ENCODE data around the gene CHN2.

The CHN2 gene

DNA sequence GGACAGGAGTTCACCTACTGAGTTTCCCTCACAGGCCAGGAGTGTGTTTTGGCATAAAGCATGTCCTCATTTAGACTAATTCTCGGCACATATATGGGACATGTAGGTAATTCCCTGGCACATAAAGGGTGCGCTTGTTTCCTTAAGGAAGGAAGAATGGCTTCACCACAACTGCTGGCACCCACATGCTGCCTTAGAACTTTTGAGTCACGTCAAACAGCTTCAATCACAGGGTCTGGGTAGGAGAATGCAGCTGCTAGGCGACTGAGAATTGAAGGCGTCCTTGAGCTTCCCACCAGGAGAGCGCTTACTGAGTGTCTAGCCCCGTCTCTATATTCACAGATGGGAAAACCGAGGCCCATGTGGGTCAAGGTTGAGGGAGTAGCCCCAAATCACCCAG, 146.1 kb downstream of the CHN2 start:
- no peak for DNase-seq

DNA sequence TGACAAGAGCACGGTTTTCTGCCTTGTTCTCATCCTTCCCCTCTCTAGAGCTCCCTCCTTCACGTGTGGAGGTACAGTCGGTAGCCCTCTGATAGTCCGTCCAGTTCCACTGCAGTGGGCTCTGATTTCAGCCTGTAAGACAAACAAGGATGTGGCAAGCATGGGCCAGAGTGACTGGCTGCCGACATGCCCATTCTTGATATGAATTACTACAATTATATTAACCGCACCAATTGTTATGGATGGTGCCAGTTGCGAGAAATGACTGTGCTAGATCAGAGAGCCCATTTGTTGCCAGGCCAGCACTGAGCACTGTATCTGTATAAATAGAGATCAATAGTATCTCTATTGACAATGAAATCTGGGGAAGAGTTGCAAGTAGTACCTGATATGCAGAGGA, 146.6 kb downstream of the CHN2 start:
- DNase-seq, result peak; percentile 25

DNA sequence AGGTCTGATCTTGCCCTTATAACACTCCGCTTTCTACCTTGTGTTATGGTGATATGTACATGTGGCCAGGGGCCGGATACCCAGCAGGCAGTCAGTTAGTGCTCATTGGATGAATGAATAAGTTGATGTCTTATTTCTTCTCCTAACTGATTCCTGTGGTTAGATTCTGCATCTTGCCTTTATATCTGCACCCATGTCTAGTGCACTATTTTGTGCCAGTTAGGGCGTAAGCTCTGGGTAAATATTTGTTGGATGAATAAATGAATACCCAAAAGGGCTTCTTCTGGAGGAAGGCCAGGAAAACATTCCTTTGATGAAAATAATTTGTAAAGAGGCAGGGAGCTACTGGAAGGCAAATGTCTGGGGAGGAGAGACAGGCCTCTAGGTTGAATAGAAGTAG, 148.2 kb downstream of the CHN2 start:
- DNase-seq, result no peak

DNA sequence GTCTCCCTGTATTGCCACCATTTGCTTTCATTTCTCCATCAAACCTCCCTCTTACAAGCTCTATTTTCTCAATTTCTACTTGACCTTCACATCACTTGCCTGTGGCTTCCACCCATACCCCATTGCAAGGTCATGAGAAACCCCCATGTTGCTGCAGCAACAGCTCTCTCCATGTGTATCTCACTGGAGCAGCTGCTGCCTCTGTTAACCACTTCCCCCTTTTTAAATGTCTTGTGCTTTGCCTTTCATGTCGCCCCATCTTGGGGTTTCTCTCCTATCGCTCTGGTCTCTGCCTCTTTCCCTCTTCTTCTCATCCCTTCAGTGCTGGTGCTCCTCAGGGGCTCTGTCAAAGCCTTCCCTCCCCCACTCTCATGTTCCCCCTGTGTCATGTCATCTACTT, 148.8 kb downstream of the CHN2 start:
- no peak for DNase-seq

DNA sequence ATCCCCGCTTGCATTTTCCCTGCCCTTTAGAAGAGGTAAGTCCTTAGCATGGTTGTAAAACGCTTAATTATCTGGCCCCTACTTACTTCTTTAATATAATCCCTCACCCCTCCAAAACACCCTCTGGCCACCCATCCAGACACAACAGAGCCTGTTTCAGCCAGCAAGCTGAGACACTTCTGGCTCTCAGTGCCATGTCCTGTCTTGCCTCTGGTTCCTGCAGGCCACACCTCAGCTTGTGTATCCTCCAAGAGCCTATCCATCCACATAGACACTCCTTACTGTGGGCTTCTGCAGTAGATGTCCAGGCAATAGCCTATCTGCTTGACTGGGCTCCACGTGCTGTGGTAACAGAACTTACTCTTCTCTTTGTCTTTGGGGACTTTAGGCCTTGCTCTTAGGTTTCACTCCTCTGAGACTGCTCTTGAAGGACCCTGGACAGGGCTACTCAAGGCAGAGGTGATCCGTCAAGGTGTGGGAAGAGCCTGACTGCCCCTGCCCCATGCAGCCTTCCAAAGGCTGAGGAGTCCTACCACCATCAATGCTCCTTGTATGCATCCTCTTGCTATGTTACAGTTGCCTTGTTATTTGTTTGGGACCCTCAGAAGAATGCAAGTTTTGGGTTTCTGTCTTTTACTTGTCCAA, 149.9 kb downstream of the CHN2 start:
- DNase-seq, result no peak

DNA sequence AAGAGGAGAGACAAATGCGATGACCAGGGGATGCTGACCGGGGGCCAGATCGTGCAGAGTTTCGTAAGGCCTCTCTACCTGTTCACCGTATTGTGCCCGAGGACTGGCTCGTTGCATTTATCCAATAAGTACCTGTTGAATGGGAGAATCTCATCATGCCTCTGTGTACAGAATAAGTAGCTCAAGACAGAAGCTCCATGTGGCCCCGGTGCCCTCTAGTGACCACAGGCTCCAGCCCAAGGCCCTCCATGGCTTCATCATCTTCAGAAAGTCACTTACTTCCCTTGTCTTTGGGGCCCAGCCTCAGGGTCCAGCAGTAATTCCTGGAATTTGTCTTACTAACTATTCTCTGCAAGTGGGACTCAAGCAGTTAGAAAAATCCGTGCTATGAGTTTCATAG, 151.0 kb downstream of the CHN2 start:
- no peak for DNase-seq

DNA sequence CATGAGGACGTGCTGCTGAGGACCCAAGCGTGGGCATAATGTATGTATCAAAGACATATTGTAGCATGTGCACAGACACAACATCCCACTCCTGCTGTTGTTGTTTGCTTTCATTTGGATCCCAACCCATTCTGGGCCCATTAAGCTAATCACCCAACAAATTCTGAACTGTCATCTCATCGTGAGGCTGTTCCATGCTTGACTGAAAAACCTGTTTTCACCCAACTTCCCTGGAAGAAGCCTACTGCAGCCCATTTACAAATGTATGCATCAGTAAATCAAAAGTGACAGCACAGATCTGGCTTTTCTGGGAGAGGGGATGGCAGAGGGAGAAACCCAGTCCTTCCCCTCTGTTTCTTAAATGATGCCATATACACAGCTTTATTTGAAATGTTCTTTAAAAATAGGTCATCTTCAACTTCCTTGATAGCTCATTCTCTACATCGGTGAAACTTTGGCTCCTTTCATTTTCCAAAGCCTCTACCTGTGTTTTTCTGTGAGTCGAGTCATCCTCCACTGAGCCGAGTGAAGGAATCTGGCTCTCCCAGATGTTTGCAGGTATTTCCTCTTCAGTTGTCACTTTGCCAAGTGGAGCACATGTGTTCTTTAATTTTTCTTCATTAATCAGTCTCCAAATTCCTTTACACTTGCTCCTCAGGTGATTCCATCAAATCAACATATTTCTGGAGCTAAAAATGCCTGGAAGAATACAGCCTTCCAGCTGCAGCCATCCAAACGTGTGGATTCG, 151.8 kb downstream of the CHN2 start:
- no peak for DNase-seq

DNA sequence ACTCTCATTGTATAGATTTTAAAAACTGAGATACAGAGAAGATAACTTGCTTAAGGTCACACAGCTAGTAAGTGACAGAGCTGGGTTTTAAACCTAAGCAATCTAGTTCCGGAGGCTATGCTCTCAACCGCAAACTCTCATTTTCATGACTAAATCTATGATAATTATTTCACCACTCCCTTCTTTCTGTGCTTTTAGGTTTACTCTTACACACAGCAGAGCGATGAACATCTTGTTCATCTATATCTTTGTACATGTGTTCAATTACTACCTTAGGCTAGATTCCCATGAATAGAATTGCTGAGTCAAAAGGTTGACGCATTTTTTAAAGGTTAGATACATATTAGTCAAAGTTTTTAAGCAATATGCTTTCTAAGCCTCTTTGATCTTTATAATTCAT, 154.8 kb downstream of the CHN2 start:
- DNase-seq, result no peak

DNA sequence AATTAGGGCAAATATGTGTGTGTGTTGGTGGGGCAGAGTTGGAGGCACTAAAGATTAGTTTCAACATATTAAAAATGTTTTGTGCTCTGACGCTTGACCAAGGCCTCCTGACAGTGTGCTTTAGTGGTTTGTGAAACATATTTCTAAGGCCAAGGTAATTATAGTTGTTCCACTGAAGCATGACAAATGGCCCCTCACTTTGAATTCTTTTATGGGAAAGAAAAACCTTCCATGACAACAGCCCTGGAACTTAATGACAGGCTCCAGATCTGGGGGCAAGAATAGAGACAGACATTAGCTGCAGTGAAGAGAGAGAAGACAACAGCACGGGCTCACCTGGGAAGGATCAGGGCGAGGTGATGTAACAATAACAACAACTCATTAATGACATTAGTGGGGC, 155.8 kb downstream of the CHN2 start:
- DNase-seq, result no peak

DNA sequence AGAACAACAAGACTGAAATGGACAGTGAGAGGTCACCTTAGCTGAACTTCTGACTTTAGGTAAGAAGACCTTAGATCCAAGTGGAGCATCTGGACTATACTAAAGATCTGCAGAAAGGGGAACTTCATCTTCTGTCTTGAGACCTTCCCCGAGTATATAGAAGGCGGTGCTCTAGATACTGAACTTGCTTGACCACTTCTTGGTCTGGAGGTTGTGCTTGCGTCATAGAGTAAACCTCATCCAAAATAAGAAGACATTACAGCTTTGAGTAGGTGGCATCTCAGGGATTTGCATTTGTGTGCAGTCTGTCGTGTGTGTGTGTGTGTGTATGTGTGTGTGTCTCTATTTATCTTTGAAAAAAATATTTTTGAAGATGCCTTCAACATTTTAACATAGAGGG, 157.5 kb downstream of the CHN2 start:
- DNase-seq, result no peak

DNA sequence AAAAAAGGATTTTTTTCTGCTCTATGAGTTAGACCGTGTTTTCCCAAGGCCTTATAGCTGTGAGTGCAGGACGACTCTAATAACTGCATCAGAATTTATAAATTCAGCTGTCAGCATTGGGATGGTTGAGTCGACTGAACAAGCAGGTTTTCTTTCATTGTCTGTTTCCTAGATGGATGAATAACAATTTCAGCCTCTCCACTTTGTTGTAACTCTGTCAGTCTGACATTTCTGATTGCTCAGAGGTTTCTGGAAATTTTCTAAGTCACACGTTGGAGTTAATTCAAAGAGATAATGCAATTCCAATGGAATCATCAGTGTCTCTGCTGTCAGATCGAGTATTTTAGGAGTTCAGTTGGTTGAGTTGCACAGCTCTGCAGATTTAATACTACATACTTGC, 159.2 kb downstream of the CHN2 start:
- no peak for DNase-seq

DNA sequence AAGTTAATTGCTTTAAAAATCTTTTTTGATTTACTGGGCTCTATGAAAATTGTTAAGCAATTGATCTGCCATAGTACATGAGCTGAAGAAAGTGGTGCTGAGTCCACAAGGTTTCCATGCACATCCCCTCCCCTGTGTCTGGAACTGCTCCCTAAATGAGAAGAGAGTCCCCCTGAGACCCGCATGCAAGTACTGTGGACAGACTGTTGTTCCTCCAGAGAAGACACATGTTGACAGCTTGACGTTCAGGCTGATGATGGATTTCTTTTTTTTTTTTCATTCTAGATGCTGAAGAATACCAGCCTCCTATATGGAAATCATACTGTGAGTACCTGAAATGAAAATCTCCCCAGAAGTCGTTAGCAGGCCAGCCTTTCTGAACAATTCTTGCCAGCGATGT, 159.8 kb downstream of the CHN2 start:
- peak; percentile 65 for DNase-seq

DNA sequence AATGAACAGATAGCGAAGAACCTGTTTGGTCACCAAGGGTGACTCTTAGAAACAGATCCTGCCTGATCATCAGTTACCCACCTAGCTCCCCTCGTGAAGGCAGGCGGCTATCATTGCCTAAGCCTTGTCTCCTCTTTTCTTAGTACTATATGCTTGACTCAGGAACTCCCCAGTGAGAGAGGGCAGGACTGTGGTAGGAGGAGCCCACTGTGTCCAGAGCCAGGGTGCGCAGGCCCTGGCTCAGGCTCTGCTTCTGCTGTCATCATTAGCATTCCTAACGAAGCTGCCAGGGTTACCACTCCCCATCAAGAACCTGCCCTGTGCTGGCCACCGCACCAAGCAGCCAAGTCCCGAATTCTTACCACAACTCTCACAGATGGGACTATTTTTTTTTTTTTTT, 160.8 kb downstream of the CHN2 start:
- no peak for DNase-seq

DNA sequence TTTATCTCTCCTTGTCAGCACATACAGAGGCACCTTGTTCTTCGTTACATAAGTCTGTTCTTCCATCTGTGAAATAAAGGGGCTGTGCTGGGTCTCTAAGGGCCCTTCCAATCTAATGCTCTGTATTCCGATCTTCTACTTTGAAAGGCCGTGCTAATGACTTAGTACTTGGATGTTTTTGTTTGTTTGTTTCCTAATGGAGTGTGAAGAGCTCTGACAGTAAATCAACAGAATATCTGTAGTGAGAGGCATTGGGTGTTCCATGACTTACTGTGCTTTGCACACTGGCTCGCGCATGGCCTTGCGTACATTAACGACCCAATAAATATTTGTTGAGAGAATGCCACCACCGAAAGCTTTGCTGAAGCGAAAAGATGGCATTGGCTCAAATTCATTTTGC, 162.1 kb downstream of the CHN2 start:
- DNase-seq, result no peak

DNA sequence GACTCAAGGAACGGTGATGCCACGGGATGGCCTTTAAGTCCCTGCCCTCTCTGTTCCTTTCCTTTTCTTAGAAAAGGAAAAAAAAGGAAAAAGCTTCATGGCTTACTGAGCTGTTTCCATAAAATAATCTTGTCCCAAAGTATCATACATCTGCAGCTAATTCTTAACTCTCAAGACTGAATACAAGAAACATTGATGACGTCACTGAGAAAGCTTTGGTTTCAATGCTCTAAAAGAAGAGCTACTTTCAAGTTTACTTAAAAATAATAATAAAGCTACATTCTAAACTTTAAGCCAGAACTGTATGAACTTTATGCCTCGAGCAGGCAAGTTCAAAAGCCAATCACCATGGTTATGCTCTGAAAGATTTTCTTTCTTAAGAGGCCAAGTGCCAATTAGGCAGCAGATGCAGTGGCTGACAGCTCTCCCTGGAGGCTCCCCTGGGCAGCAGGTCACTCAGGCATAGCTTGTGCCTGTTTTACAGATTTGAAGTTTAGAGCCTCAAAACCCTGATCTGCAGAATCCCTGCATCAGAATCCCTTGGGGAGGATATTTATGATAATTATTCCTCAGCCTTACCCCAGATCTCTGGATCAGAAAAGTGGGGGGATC, 165.0 kb downstream of the CHN2 start:
- DNase-seq, result no peak

DNA sequence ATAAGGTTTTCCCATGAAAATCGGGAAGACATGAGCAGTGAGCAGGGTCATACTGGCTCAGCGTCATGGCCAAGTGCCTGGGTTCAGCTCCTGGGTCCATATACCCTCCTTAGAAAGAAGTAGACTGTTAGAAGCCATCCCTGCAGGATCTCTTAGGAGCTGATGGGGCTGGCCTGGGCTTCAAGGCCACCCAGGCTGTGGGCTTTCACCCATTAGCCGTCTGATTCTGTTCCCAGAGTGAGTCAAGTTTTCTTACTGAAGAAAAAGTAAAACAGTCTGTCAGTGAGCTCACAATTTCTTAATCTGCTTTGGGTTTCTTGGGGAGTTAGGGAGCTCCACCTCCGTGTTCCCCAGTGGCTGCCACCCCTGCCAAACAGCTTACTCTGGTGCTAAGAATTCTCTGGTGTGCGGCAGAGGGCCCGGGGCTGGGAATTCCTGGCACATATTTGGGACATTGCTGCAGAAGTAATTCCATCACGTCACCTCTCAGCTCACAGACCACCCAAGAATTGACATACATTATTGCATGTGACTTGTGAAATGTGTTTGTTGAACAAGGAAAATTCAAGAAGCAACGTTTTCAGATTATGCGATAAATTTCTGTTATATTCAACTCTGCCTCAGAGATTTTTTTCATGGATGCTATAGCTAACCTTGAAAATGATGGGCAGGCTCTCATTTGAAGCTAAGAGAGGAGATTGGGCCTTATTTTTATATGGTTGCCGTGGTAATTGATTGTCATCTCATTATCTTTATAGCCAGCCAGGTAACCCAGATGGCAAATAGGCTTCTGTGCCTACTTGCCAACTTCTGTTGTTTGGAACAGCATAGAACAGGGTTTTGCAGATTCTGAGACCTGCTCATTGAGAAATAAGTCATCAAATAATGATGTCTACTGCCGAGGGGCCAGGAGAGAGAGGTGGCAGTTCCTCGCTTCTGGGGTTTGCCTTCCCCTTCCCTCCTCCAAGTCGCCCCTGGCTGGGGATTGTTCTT, 166.4 kb downstream of the CHN2 start:
- no peak for DNase-seq

DNA sequence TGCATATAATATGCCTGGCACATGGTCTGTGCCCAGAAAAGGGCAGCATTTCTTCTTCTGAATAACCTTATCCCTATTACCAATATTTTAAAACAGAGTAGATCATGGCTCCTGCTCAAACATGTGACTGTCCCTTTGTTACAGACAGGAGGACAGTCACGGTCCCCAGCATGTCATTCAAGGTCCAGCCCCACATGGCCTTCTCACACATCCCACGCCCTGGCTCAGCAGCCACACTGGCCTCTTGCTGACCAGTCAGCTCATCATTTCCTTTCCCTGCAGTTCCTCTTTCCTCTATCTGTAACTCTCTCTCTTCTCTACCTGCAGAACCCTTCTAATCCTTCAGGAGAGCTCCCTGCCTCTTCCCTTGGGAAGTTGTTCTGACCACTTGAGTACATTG, 167.8 kb downstream of the CHN2 start:
- DNase-seq, result no peak

DNA sequence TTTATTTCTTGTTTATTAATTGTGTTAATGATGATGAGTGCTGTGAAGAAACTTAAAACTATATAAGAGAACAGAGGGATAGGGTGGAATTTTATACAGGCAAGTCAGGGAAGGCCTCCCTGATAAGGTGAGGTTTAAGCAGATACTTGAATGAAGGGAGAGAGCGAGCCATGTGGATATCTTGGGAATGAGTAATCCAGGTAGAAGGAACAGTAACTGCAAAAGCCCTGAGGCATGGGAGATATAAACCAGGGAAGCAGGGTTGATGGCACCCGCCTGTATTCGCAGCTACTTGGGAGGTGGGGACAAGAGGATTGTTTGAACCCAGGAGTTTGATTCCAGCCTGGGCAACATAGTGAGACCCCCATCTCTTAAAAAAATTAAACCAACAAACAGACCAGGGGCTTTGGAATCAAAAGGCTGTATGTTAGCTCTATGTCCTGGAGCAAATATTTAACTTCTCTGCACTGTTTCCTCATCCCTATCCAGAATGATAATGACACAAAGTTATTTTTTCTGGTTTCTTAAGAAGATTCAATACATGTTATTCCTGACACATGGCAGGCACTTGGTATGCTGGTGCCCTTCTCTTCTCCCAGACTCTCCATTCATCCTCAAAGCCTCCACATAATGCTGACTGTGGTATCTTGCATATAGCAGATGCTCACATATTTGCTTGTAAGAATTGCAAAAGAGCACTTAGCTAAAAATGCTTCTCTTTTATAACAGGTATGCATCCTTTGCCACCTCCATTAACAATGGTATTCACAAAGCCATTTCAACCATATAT, 169.3 kb downstream of the CHN2 start:
- no peak for DNase-seq

DNA sequence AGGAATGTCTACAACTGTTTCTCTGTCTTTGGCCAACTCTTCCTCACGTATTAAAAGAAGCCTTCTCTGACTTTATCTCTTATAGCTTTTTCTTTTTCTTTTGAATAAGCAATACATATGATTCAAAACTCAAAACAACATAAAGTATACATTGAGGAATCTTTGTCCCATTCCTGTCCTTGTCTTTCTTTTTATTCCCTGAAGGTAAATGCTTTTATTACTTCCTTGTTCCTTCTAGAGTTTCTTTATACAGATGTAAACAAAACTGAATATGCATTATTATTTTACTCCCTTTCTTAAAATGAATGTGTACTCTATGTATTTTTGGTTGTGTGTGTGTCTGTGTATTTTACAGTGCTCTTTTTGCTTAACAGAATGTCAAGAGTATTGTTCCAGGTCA, 170.1 kb downstream of the CHN2 start:
- no peak for DNase-seq

DNA sequence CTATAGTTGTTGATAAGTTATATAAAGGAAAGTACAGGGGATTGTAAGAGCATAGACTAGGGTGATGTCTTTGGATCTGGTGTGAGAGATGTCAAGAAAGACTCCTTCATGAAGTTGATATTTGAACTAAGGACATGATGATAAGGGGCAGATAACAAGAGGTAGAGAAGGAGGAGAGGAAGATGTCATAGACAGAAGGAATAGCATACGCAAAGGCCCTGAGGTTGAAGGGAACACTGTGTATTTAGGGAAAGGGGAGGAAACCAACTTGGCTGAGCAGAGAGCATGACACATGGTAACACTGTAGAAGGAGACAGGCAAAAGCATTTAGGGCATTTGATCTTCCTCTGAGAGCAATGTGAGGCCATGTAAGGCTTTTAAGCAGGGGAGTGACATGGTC, 170.8 kb downstream of the CHN2 start:
- DNase-seq, result no peak

DNA sequence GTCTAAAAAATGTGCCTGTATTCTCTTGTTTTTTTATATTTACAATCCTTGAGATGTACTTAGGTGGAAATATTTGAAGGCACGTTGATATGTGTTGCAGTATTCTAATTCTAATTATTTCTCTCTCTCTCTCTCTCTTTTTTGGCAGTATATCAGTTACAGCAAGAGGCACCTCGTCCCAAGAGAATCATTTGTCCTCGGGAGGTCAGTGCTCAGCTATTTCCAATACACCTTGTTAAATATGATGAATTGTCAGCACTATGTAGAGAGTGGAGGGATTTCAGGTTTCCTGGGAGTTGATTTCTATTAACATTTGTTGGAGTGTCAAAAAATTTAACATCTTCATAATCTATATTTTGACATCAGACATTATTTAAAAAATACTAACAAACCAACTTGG, 173.2 kb downstream of the CHN2 start:
- no peak for DNase-seq

DNA sequence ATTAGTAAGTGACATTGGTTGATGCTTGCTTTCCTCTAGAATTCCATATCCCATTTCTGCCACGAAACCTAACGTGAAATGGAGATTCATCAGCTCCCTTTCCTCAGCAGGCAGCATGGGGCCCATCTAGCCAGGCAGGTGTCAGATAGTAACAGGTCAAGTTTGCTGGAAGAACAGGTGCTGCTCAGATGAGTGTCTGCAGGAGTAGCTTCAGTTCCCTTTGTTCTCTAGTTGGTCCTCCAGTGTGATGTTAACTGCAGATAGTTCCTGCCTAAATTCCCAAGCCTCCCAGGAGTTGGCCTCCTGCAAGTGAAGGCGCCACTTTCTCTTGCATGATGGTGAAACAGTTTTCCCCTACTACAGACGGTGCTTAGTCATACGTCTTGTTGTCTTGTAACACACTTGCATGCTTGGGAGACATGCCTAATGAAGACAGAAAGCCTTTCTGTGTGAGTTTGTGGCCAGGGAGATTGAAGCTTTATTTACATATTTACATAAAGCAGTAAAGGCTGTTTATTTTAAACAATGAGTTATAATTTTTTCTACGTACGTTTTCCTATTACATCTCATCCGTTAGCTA, 175.4 kb downstream of the CHN2 start:
- DNase-seq, result no peak
